C4-2B (cell line): ENCODE results near the gene ARHGEF28.

ENCODE experiments used
- ZFX ChIP-seq: fragments of 450-650 bp; IDR thresholded peaks from 2 replicates; pipeline ENCODE4 v1.6.1; 2017
- TF ChIP-seq, protein P1 (sequence below): fragments of 450-650 bp; conservative IDR thresholded peaks from 2 replicates; pipeline ENCODE4 v1.5.1; 2017; ENCODE audit warnings: mild to moderate bottlenecking

DNA sequence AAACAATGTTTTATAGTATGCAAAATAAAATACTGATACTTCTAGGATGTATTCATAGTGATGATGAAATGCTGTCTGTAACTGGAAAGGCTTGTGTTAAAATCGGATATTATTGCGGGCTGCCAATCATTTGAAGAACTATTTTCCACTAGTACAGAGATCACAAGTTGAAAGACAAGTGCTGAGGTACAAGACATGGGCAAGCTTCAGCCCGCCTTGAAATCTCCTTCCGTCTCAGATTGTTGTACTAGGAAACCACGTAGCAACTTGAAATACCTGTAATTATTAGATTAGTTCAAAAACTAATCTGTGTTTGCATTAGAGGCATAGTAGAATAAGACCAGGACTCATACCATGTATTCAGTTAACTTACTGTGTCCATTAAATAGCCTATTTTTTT is 218.2 kb downstream of the ARHGEF28 start:
- TF ChIP-seq, protein P1, sequence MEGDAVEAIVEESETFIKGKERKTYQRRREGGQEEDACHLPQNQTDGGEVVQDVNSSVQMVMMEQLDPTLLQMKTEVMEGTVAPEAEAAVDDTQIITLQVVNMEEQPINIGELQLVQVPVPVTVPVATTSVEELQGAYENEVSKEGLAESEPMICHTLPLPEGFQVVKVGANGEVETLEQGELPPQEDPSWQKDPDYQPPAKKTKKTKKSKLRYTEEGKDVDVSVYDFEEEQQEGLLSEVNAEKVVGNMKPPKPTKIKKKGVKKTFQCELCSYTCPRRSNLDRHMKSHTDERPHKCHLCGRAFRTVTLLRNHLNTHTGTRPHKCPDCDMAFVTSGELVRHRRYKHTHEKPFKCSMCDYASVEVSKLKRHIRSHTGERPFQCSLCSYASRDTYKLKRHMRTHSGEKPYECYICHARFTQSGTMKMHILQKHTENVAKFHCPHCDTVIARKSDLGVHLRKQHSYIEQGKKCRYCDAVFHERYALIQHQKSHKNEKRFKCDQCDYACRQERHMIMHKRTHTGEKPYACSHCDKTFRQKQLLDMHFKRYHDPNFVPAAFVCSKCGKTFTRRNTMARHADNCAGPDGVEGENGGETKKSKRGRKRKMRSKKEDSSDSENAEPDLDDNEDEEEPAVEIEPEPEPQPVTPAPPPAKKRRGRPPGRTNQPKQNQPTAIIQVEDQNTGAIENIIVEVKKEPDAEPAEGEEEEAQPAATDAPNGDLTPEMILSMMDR, result no peak
- no peak for TF ChIP-seq ZFX
